H9 (cell line): ENCODE data around the gene PMEL. TPM values are rescaled to one million over a fixed set of nuclear protein-coding genes. Genes with fewer than 3 reads are reported as not detected.
"Not testable (repeated sequence)": the region's sequence is repeated elsewhere in the genome, so short reads cannot be mapped to it uniquely, and the experiment has no call there.

ENCODE experiments used
- DNase-seq: peaks from one replicate; pipeline ENCODE4 v3.0.0-alpha.2; 2017
- H2AFZ ChIP-seq: one replicate; pipeline ENCODE4 v1.6.1; 2013; ENCODE audit warnings: mild to moderate bottlenecking, low read length, control low read depth, moderate library complexity
- H2AK5ac ChIP-seq: 2 replicates; pipeline ENCODE4 v1.6.1; 2013; ENCODE audit warnings: low read length, control low read depth, mixed read lengths; ENCODE audit not compliant: insufficient read length
- H2BK120ac ChIP-seq: one replicate; pipeline ENCODE4 v1.6.1; 2013; ENCODE audit warnings: low read depth, mild to moderate bottlenecking, low read length, control low read depth, inconsistent platforms; ENCODE audit not compliant: poor library complexity, severe bottlenecking
- H2BK12ac ChIP-seq: 2 replicates; pipeline ENCODE4 v1.6.1; 2013; ENCODE audit warnings: low read length, control low read depth, mixed read lengths, low read depth; ENCODE audit not compliant: insufficient read length
- H2BK15ac ChIP-seq: 2 replicates; pipeline ENCODE4 v1.6.1; 2013; ENCODE audit warnings: low read depth, low read length, control low read depth
- H2BK20ac ChIP-seq: one replicate; pipeline ENCODE4 v1.6.1; 2013; ENCODE audit warnings: low read depth, mild to moderate bottlenecking, low read length, control low read depth, inconsistent platforms; ENCODE audit not compliant: poor library complexity, severe bottlenecking
- H2BK5ac ChIP-seq: 2 replicates; pipeline ENCODE4 v1.6.1; 2013; ENCODE audit warnings: low read length, control low read depth, mixed read lengths; ENCODE audit not compliant: insufficient read length
- H3K14ac ChIP-seq: 2 replicates; pipeline ENCODE4 v1.6.1; 2013; ENCODE audit warnings: low read length, control low read depth; ENCODE audit not compliant: insufficient read depth
- H3K18ac ChIP-seq: 2 replicates; pipeline ENCODE4 v1.6.1; 2013; ENCODE audit warnings: low read depth, mild to moderate bottlenecking, mixed read lengths, low read length, control low read depth; ENCODE audit not compliant: insufficient read length
- H3K23ac ChIP-seq: 2 replicates; pipeline ENCODE4 v1.6.1; 2013; ENCODE audit warnings: low read length, control low read depth, mixed read lengths, low read depth; ENCODE audit not compliant: insufficient read length
- H3K23me2 ChIP-seq: 2 replicates; pipeline ENCODE4 v1.6.1; 2013; ENCODE audit warnings: low read depth, mild to moderate bottlenecking, mixed read lengths, low read length, control low read depth; ENCODE audit not compliant: insufficient read length, poor library complexity, severe bottlenecking
- H3K27ac ChIP-seq: 2 replicates; pipeline ENCODE4 v1.5.1; 2013; ENCODE audit warnings: low read length, control low read depth, mixed read lengths, low read depth; ENCODE audit not compliant: insufficient read length
- H3K27me3 ChIP-seq: 2 replicates; pipeline ENCODE4 v1.6.1; 2013; ENCODE audit warnings: low read length, control low read depth, inconsistent platforms; ENCODE audit not compliant: insufficient read depth
- H3K4ac ChIP-seq: 2 replicates; pipeline ENCODE4 v1.6.1; 2013; ENCODE audit warnings: low read depth, mild to moderate bottlenecking, control low read depth, inconsistent platforms, low read length, moderate library complexity
- H3K4me1 ChIP-seq: 2 replicates; pipeline ENCODE4 v1.6.1; 2013; ENCODE audit warnings: low read length, control low read depth, inconsistent platforms; ENCODE audit not compliant: insufficient read depth
- H3K4me2 ChIP-seq: 2 replicates; pipeline ENCODE4 v1.6.1; 2013; ENCODE audit warnings: low read length, control low read depth, mixed read lengths; ENCODE audit not compliant: insufficient read length, insufficient read depth
- H3K56ac ChIP-seq: 2 replicates; pipeline ENCODE4 v1.6.1; 2013; ENCODE audit warnings: low read depth, mild to moderate bottlenecking, mixed read lengths, low read length, control low read depth; ENCODE audit not compliant: insufficient read length
- H3K79me1 ChIP-seq: 2 replicates; pipeline ENCODE4 v1.6.1; 2013; ENCODE audit warnings: low read depth, mild to moderate bottlenecking, moderate library complexity, low read length, control low read depth, inconsistent platforms; ENCODE audit not compliant: insufficient read depth, poor library complexity, severe bottlenecking
- H3K79me2 ChIP-seq: 2 replicates; pipeline ENCODE4 v1.6.1; 2013; ENCODE audit warnings: low read length, control low read depth, inconsistent platforms; ENCODE audit not compliant: insufficient read depth
- H3K9ac ChIP-seq: 2 replicates; pipeline ENCODE4 v1.6.1; 2013; ENCODE audit warnings: low read length, control low read depth, mixed read lengths; ENCODE audit not compliant: insufficient read length; ENCODE audit errors: extremely low read depth
- H3K9me3 ChIP-seq: one replicate; pipeline ENCODE4 v1.6.1; 2013; ENCODE audit warnings: low read depth, low read length, inconsistent platforms; ENCODE audit not compliant: control insufficient read depth
- H3T11ph ChIP-seq: one replicate; pipeline ENCODE4 v1.6.1; 2013; ENCODE audit warnings: mild to moderate bottlenecking, low read length, control low read depth, inconsistent platforms
- H4K20me1 ChIP-seq: one replicate; pipeline ENCODE4 v1.6.1; 2013; ENCODE audit not compliant: control insufficient read depth, insufficient read length, insufficient read depth
- H4K5ac ChIP-seq: 2 replicates; pipeline ENCODE4 v1.6.1; 2013; ENCODE audit warnings: low read depth, mild to moderate bottlenecking, mixed read lengths, low read length, control low read depth; ENCODE audit not compliant: insufficient read length
- H4K8ac ChIP-seq: replicated peaks from 2 replicates; pipeline ENCODE4 v1.6.1; 2013; ENCODE audit warnings: low read length, control low read depth, mixed read lengths, low read depth; ENCODE audit not compliant: insufficient read length
- H4K91ac ChIP-seq: 2 replicates; pipeline ENCODE4 v1.6.1; 2013; ENCODE audit warnings: low read depth, mild to moderate bottlenecking, moderate library complexity, mixed read lengths, low read length, control low read depth; ENCODE audit not compliant: insufficient read length
- H3K27ac Mint-ChIP-seq, 3 experiments: 2 replicates in 2 of 3; 3 replicates in 1 of 3; pipeline ENCODE4 v1.8.0; 2020 to 2021; ENCODE audit warnings: mixed read lengths in 3 of 3, mild to moderate bottlenecking in 1 of 3, moderate library complexity in 1 of 3
- H3K27me3 Mint-ChIP-seq: 2 replicates; pipeline ENCODE4 v1.8.0; 2021; ENCODE audit warnings: low read depth, mild to moderate bottlenecking, moderate library complexity, mixed read lengths
- H3K36me3 Mint-ChIP-seq, 3 experiments: 2 replicates in 2 of 3; 3 replicates in 1 of 3; pipeline ENCODE4 v1.8.0; 2020 to 2021; ENCODE audit warnings: low read depth in 3 of 3, mixed read lengths in 3 of 3; ENCODE audit not compliant: insufficient read depth in 1 of 3
- H3K4me1 Mint-ChIP-seq, 2 experiments: 2 replicates each; pipeline ENCODE4 v1.8.0; 2020; ENCODE audit warnings: mixed read lengths in 2 of 2
- H3K4me3 Mint-ChIP-seq, 2 experiments: 2 replicates in 1 of 2; 3 replicates in 1 of 2; pipeline ENCODE4 v1.8.0; 2020 to 2021; ENCODE audit warnings: mild to moderate bottlenecking in 2 of 2, mixed read lengths in 2 of 2, moderate library complexity in 1 of 2
- H3K9me3 Mint-ChIP-seq, 2 experiments: 2 replicates in 1 of 2; 3 replicates in 1 of 2; pipeline ENCODE4 v1.8.0; 2020; ENCODE audit warnings: mild to moderate bottlenecking in 2 of 2, mixed read lengths in 2 of 2, moderate library complexity in 1 of 2
- WGBS: extraction: QIAGEN DNeasy Blood & Tissue Kit; methylation state at CpG from one replicate; pipeline ENCODE4 v1.1.7; 2013; ENCODE audit warnings: missing lambda C conversion rate, low lambda C conversion rate, mixed read lengths; ENCODE audit not compliant: insufficient read length; ENCODE audit errors: extremely low coverage; 5-methylcytosine and 5-hydroxymethylcytosine counted together
- total RNA-seq: library from RNA; stranded (reverse); gene quantifications from 2 replicates; pipeline ENCODE4 v1.2.1, GENCODE V29; 2021
- TF ChIP-seq, protein P1 (sequence below): fragments of 200-600 bp; sonication (generic); conservative IDR thresholded peaks from 3 replicates; pipeline ENCODE4 v1.8.0; 2021; ENCODE audit warnings: antibody characterized with exemption, mild to moderate bottlenecking

Gene PMEL
- total RNA-seq, 1 experiment from 2014 or later: 72.6 TPM

DNA sequence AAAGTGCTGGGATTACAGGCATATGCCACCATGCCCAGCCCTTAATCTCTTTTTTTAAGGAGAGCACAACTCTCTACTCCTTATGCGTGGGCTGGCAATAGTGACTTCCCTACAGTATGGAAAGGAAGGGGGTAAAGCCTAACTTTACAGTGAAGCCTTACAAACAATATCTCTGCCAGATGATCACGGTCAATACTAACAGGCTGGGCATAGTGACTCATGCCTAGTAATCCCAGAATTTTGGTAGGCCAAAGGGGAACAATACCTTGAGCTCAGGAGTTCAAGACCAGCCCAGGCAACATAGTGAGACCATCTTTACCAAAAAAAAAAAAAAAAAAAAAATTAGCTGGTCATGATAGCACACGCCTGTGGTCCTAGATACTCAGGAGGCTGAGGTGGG, 43.7 kb downstream of the PMEL start:
- no peak overlapping the region for H2BK5ac ChIP-seq
- no peak overlapping the region for H2BK120ac ChIP-seq

DNA sequence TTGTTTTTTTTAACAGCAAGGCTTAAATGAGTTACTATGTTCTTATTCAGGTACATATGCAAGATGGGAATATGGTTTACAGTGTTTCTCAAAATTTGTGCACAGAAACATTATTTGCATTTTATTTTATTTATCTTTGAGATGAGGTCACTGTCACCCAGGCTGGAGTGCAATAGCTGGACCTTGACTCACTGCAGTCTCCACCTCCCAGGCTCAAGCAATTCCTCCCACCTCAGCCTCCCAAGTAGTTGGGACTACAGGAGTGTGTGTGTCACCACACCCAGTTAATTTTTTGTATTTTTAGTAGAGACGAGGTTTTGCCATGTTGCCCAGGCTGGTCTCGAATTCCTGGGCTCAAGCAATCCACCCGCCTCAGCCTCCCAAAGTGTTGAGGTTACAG, 46.8 kb downstream of the PMEL start:
- H2AK5ac ChIP-seq, H3K56ac ChIP-seq, H3K23ac ChIP-seq, H3K27ac ChIP-seq, H2BK5ac ChIP-seq, H2AFZ ChIP-seq, H3K4me1 Mint-ChIP-seq, H3K4me2 ChIP-seq, DNase-seq, H4K8ac ChIP-seq, H4K20me1 ChIP-seq, H3K14ac ChIP-seq, H3K9me3 ChIP-seq, H3K23me2 ChIP-seq, H3K9me3 Mint-ChIP-seq, H2BK120ac ChIP-seq, H2BK12ac ChIP-seq, H3K9ac ChIP-seq, H3K27me3 ChIP-seq, H3K4me1 ChIP-seq, H3K27ac Mint-ChIP-seq, H3T11ph ChIP-seq, H3K18ac ChIP-seq, H2BK15ac ChIP-seq, H2BK20ac ChIP-seq, H3K27me3 Mint-ChIP-seq, H4K5ac ChIP-seq, H4K91ac ChIP-seq, H3K4ac ChIP-seq, H3K4me3 Mint-ChIP-seq: not testable (repeated sequence)
- peaks cover 24% of the 10 kb centered on the region; the same call in 1 of the 2 replicates for H3K79me2 ChIP-seq
- H3K79me1 ChIP-seq: peaks cover 12% of the 10 kb centered on the region
- H3K36me3 Mint-ChIP-seq: peaks cover 10 to 40% (median 29%) of the 10 kb centered on the region in 3 experiments; a peak in 6 of 7 replicates
- no CpG with 5 or more reads among the region's 3 CpGs for WGBS

More for the DNA sequence above, 43.7 kb downstream of the PMEL start:
- Histone ChIP-seq H3K14ac (no peak overlapping the region), H3K4me1 (no peaks in the 10 kb centered on the region), H4K5ac (no peak overlapping the region), H2BK12ac (no peak overlapping the region), H3K79me2 (peaks cover 41% of the 10 kb centered on the region; the same call in 1 of the 2 replicates), H3K18ac (no peak overlapping the region), H2AFZ (no peak overlapping the region), H2BK20ac (no peak overlapping the region), H3K79me1 (peaks cover 9% of the 10 kb centered on the region), H3T11ph (no peak overlapping the region), H3K27ac (no peak overlapping the region), H3K23ac (no peak overlapping the region), H3K23me2 (peaks cover 6% of the 10 kb centered on the region), H3K4ac (no peak overlapping the region), H4K8ac (no peak overlapping the region), H2BK15ac (no peak overlapping the region), H3K9ac (no peak overlapping the region), H3K27me3 (no peaks in the 10 kb centered on the region), H4K91ac (no peak overlapping the region), H4K20me1 (no peaks in the 10 kb centered on the region), H3K56ac (no peak overlapping the region), H2AK5ac (no peak overlapping the region), H3K4me2 (no peak overlapping the region), H3K9me3 (no peaks in the 10 kb centered on the region)
- H3K9me3 Mint-ChIP-seq: no peaks in the 10 kb centered on the region
- WGBS: no CpG with 5 or more reads among the region's 3 CpGs
- H3K4me3 Mint-ChIP-seq: no peak overlapping the region
- DNase-seq: no peak
- peaks cover 13 to 39% (median 33%) of the 10 kb centered on the region in 3 experiments; a peak in 6 of 7 replicates for H3K36me3 Mint-ChIP-seq
- TF ChIP-seq, protein P1, sequence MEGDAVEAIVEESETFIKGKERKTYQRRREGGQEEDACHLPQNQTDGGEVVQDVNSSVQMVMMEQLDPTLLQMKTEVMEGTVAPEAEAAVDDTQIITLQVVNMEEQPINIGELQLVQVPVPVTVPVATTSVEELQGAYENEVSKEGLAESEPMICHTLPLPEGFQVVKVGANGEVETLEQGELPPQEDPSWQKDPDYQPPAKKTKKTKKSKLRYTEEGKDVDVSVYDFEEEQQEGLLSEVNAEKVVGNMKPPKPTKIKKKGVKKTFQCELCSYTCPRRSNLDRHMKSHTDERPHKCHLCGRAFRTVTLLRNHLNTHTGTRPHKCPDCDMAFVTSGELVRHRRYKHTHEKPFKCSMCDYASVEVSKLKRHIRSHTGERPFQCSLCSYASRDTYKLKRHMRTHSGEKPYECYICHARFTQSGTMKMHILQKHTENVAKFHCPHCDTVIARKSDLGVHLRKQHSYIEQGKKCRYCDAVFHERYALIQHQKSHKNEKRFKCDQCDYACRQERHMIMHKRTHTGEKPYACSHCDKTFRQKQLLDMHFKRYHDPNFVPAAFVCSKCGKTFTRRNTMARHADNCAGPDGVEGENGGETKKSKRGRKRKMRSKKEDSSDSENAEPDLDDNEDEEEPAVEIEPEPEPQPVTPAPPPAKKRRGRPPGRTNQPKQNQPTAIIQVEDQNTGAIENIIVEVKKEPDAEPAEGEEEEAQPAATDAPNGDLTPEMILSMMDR: no peak
- H3K4me1 Mint-ChIP-seq: peaks cover 18 to 19% of the 10 kb centered on the region in 2 experiments
- H3K27me3 Mint-ChIP-seq: no peaks in the 10 kb centered on the region
- no peak overlapping the region for H3K27ac Mint-ChIP-seq
